Fibroblast of mammary gland (primary cell): ENCODE measurements around the gene SF3B5.
A peak's percentile ranks its signal among the peaks of the same experiment; 100 is the strongest.

ENCODE experiments used
- DNase-seq: peaks from one replicate; pipeline ENCODE4 v3.0.0-alpha.2; 2010; ENCODE audit warnings: low read depth
- H3K4me3 ChIP-seq: 2 replicates; pipeline ENCODE4 v1.5.1; 2011; ENCODE audit warnings: low read depth, mild to moderate bottlenecking, low read length, moderate library complexity; ENCODE audit not compliant: control insufficient read depth
- CTCF ChIP-seq: conservative IDR thresholded peaks from 2 replicates; pipeline ENCODE4 v1.5.1; 2011; ENCODE audit warnings: low read depth, low read length, inconsistent platforms; ENCODE audit not compliant: control insufficient read depth, insufficient read depth

SF3B5 gene

DNA sequence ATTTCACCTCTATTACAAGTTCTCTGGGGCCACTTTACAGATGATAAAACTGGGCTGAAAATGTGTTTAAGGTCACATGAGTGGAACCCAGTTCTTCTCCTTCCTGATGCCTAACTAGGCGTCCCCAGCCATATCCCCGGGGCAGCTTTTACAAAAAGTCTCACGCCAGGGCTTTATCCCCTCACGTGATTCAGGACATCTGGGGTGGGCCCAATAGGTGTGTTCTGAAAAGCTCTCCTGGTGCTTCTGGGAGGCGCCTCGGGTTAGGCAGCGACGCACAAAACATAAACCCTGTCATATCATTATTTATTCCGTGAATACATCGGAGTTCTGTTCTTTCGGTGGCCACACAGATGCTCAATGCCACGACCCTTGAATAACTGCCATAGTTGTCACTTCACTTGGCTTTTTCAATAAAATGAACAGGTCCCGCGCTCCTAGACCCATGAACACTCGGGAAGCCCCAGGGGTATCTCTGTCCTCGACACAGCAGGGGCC lies 32.1 kb downstream of the SF3B5 start:
- TF ChIP-seq CTCF: no peak
- DNase-seq: no peak
- H3K4me3 ChIP-seq: peak overlapping the region; percentile 51

- no peak for TF ChIP-seq CTCF
- no peak for DNase-seq
- no peak overlapping the region for H3K4me3 ChIP-seq
Observed at GRCh38 chr6:144062786-144063185, 32.6 kb downstream of the SF3B5 start.

GRCh38 chr6:144059139-144059538 lies 36.2 kb downstream of the SF3B5 start:
- no peak overlapping the region for H3K4me3 ChIP-seq
- DNase-seq: no peak
- no peak for TF ChIP-seq CTCF

GRCh38 chr6:144055121-144055931 lies 40.0 kb downstream of the SF3B5 start:
- DNase-seq: no peak
- TF ChIP-seq CTCF: no peak
- no peak overlapping the region for H3K4me3 ChIP-seq

GRCh38 chr6:144053601-144054000 lies 41.8 kb downstream of the SF3B5 start:
- no peak overlapping the region for H3K4me3 ChIP-seq
- no peak for DNase-seq
- no peak for TF ChIP-seq CTCF

DNA sequence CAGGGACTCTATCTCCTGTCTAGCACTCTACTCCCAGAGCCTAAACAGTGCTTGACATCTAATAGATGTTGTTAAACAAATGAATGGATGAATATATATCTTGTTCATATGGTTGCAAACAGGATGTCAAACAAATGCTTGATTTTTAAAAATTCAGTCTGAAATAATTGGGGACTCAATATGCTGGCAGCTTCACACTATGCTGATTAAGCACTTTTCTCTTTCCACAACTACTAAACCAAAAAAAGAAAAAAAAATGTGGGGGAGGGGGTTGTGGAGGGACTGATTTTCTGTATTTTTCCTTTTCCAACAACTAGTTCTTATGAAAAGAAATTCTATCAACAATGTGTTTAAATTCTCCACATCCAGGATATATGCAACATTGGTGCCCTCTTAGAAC lies 42.9 kb downstream of the SF3B5 start:
- DNase-seq: no peak
- no peak overlapping the region for H3K4me3 ChIP-seq
- no peak for TF ChIP-seq CTCF
